GM18867 (cell line): ENCODE data around the gene GKN2.

Source experiments
- ATAC-seq: cut with Tn5 transposase; IDR thresholded peaks from one replicate; pipeline ENCODE4 v1.9.1; 2021; ENCODE audit warnings: mild to moderate bottlenecking, moderate library complexity; ENCODE audit not compliant: unreplicated experiment

Gene GKN2, protein sequence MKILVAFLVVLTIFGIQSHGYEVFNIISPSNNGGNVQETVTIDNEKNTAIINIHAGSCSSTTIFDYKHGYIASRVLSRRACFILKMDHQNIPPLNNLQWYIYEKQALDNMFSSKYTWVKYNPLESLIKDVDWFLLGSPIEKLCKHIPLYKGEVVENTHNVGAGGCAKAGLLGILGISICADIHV

DNA sequence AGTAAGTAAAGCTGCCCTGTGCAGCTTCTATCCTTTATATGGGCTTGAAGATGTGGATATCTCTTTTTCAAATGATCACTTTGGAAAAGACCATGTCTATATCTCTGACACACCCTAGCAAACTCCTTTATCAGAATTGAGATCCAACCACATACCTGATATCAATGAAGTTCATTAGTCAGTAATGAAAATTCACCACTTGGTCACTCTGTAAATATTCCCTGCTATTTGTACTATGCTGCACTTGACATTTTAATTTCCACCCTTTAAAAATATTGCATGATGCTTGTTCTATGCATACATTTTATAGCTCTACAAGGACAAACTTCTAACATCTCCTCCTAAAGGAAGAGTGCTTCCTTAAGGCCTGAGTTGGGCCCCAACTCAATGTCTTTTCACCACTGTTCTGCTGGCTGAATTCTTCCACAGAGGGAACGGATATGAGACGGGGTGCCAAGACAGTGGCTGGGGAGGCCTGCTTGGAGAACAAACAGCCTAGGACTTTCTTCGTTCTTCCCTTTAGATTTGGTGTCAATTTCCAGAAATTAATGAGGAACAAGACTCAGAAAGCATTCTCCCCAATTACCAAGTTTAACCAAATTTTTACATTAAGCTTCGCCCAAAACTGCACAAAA is at the start of gene GKN2:
Gene GKN2 (minus strand): TSS at position 7 of the 635 bp plus-strand sequence. CDS start 32 bp downstream, outside the sequence.
- ATAC-seq: no peak

DNA sequence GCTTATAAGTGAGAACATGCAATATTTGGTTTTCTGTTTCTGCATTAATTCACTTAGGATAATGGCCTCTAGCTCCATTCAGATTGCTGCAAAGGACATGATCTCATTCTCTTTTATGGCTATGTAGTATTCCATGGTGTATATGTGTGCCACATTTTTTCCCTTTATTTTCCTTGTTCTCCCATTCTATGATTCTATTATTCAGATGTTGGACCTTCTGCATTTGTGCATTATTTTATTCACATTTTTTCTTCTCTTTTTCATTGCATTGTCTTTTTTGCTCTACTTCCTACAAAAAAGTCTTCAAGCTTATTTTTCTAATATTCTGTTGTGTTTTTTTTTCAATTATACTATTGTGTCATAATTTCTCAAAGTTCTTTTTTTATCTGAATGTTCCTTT is 49.2 kb upstream of the GKN2 start:
- no peak for ATAC-seq

DNA sequence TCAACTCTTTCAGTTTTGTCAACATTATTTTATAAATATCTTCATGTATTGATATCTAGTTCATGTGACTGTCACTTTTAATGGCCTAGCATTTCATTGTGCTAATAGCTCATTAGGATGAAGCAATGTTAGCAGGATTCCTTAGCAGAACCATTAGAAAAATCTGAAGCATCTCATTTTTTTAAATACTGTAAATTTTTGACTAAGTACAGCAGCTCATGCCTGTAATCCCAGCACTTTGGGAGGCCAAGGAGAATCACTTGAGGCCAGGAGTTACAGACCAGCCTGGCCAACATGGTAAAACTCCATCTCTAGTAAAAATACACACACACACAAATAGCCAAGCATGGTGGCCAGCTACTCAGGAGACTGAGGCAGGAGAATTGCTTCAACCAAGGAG is 44.7 kb upstream of the GKN2 start:
- ATAC-seq: no peak

DNA sequence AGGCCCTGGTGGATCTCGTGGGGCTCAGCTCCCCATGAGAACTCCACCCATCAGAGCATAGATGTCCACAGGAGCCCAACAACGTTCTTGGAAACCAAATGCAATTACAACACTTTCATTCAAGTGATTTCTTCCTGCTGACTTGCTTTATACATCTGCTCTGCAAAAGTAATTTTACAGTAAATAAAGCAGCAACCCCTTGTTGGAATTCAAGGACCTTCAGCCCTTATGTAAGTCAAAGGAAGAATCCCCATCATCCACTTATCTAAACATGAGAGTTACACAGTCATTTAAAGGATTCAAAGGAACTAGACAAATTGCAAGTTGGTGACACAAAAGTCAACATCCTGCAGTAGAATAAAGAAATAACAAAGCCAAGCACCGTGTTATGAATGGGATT is 43.2 kb upstream of the GKN2 start:
- no peak for ATAC-seq

DNA sequence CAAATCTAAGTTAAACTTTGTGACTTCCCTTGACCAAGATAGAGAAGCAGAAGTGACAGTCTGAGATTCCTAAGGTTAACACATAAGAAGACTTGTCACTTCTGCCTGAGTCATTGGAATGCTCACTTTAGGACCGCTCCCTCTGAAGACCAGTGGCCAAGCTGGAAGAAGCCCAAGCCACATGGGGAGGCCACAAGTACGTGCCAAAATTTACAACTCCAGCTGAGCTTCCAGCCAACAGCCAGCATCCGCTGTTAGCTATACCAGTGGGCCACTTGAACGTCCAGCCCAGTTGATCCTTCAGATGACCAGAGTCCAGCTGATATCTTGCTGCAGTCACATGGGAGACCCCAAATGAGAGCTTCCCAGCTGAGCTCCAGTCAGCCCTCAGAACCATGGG is 42.2 kb upstream of the GKN2 start:
- no peak for ATAC-seq

- ATAC-seq: no peak
Measured at GRCh38 chr2:68993660-68994059, 41.0 kb upstream of the GKN2 start.

GRCh38 chr2:68992933-68993332 is 40.2 kb upstream of the GKN2 start:
- no peak for ATAC-seq

GRCh38 chr2:68992341-68992740 is 39.6 kb upstream of the GKN2 start:
- ATAC-seq: no peak

DNA sequence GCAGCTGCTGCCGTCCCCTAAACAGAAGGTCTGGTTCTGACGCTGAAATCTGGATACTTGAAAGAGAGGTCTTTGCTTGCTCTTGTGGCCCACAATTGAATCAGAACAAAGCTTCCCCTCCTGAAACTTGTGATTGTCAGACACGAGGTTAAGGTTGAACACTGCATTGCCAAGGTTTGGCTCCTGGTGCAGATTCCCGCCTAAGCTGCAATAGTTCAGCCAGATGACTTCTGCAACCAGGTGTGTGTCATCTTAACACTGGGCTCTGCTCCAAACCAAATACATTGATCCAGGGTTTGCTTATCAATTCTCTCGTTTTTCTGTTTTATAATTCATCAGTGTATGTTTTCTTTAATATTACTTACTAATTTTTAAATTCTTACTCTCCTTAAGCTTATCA is 36.3 kb upstream of the GKN2 start:
- no peak for ATAC-seq

DNA sequence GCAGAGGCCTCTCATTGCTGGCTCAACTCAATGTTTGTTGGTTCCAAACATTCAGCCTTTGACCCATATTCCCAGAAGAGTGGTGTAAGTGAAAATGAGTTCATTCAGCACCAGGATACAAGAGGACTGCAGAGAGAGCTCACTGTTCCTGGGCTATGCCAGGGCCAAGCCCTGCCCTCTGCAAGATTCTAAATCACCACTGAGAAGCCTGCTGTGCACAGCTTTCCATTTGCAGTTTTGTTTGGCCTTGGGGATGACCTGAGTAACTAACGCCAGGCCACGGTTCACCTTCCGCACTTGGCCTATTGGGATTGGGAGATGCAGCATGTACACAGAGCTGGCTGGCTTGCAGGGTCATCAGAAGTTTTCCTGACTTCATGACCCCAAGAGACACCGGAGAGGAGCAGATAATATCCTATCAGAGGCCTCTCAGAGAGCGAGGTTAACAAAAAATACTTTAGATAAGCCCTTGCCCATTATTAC is 34.4 kb upstream of the GKN2 start:
- ATAC-seq: no peak

DNA sequence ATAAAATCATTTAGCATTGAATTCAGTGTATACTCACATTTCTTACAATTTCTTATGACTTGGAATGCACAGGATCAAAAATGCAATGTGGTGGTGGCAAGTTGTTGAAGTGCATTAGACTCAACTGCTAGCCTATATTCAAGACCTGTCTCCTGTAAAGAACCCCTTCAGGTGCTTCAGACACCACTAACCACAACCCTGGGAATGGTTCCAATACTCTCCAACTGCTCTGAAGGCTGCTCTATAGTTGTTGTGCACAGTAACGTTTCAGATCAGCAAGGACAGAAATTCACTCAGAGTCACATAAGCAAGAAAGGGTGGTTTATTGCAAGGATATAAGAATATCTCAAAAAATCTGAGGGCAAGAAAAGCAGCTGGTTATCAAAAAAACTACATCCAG is 28.3 kb upstream of the GKN2 start:
- ATAC-seq: no peak

DNA sequence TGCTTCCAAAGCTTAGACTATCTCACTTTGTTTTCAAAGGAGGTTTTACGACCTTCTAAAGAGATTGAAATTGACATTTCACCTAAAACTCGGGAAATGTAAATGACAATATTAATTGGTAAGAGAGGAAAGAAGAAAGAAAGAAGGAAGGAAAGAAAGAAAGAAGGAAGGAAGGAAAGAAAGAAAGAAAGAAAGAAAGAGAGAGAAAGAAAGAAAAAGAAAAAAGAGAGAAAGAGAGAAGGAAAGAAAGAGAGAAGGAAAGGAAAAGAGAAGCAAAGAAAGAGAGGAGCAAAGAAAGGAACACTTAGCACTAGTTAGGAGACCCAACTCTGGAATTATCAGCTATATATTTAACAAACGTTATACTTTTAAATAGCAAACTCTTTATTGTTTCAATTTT is 25.4 kb upstream of the GKN2 start:
- no peak for ATAC-seq

GRCh38 chr2:68977453-68977852 is 24.8 kb upstream of the GKN2 start:
- ATAC-seq: no peak

- no peak for ATAC-seq
Measured at GRCh38 chr2:68975844-68976243, 23.2 kb upstream of the GKN2 start.

DNA sequence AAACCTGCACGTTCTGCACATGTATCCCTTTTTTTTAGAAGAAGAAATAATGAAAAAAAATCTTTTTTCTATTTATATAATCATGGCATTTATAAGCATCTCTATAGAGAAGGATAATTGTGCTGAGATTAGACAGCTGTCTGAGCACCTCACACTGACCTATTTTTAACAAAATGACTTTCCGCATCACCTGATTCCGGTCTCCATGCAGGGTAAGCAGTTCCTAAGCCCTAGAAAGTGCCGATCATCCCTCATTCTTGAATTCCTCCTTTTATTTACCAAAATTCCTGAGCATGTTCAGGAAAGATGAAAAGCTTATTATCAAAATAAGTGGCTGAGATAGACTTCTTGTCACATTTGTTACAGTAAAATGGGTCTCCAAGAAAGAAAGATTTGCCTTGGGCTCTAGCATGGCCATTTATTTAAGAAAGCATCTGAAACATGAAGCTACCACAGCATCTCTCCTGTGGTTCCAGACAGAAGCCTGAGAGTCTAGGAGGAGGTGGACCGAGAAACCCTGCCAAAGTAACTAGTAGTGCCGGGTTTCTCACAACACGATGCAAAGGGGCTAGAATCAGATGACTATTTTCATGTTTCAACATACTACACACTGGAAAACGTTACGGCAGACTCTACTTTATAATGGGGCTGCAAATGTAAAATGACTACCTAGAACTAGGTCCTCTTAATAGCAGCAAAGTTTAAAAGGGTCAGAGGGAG is 22.4 kb upstream of the GKN2 start:
- no peak for ATAC-seq

DNA sequence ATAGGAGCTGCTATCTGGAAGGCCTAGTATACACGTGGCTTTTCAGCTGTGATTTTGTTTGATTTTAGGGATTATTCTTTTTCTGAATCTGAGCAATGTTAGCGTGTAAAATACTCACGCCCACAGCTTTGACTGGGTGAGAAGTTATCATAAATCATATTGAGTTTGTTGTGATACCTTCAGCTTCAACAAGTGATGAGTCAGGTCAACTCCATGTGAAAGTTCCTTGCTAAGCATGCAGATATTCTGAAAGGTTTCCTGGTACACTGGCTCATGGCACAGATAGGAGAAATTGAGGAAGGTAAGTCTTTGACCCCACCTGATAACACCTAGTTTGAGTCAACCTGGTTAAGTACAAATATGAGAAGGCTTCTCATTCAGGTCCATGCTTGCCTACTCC is 21.6 kb upstream of the GKN2 start, which contains the start of gene GKN1:
Gene GKN1 (plus strand): TSS at position 386 of the 400 bp plus-strand sequence. CDS start 42 bp downstream, outside the sequence.
- no peak for ATAC-seq

GRCh38 chr2:68971591-68972231 is 19.0 kb upstream of the GKN2 start:
- no peak for ATAC-seq

DNA sequence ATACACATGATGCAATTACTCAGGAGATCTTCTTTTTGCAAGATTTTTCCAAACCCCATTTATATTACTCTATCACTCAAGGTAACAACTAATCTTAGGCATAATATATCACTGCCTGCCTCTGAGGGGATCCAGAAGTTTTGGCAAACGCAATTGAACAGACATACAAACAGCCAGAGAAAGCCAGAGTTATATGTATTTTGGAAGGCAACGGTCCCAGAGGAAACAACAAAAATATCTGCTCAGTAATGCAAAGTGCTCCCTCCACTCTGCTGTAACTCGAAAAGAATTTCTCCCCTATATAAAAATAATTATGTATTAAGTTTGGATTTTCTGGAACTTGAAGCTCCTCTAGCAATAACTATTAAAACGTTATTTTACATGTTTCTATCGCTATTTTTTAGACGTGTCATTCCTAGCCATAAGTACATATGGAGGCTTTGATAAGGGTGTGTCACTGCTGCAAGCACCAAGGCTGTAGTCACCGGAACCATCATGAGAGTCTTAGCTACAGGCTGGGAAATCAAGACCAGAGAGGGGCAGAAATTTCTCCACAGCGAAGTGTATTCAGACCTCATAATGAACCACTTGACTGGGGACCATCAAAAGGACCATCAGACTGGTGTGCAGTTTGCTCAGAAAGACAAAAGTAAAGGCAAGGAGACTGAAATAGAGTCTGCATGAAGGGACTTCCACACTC is 18.0 kb upstream of the GKN2 start:
- no peak for ATAC-seq

- ATAC-seq: no peak
Measured at GRCh38 chr2:68969736-68970490, 17.2 kb upstream of the GKN2 start.

GRCh38 chr2:68968221-68968620 is 15.5 kb upstream of the GKN2 start:
- no peak for ATAC-seq
